GM18499 (cell line): Measurements from ENCODE around the gene TRIM10.
"Not testable (repeated sequence)": the region's sequence is repeated elsewhere in the genome, so short reads cannot be mapped to it uniquely, and the experiment has no call there.

Experiments
- ATAC-seq: cut with Tn5 transposase; IDR thresholded peaks from one replicate; pipeline ENCODE4 v1.9.1; 2021; ENCODE audit warnings: moderate number of reproducible peaks; ENCODE audit not compliant: insufficient read depth, unreplicated experiment

The TRIM10 gene

DNA sequence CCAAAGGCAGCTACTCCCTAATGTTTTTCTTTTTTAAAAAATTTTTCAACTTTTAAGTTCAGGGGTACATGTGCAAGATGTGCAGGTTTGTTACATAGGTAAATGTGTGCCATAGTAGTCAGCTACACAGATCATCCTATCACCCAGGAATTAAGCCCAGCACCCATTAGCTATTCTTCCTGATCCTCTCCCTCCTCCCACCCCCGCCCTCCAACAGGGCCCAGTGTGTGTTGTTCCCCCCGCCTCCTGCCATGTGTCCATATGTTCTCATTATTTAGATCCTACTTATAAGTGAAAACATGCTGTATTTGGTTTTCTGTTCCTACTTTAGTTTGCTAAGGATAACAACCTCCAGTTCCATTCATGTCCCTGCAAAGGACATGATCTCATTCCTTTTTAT, 14.8 kb upstream of the TRIM10 start:
- ATAC-seq, result no peak

DNA sequence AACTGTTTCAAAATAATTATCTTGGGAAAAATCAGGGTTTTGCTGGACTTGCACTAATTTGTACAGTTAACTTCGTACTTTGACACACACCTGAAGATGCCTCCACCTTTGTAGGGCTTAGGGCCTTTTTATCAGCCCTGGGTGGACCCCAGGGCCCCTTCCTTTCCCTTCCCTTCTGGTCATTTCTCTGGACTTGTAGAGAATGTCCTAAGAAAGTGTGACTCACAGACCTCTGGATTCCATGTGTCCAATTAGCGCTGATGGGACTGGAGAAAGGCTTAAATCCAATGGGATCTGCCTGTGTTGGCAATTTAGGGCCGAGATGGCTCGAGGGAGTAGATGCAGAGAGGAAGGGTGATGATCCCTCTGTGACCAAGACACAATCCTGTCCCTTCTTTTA, 11.7 kb upstream of the TRIM10 start:
- no peak for ATAC-seq

DNA sequence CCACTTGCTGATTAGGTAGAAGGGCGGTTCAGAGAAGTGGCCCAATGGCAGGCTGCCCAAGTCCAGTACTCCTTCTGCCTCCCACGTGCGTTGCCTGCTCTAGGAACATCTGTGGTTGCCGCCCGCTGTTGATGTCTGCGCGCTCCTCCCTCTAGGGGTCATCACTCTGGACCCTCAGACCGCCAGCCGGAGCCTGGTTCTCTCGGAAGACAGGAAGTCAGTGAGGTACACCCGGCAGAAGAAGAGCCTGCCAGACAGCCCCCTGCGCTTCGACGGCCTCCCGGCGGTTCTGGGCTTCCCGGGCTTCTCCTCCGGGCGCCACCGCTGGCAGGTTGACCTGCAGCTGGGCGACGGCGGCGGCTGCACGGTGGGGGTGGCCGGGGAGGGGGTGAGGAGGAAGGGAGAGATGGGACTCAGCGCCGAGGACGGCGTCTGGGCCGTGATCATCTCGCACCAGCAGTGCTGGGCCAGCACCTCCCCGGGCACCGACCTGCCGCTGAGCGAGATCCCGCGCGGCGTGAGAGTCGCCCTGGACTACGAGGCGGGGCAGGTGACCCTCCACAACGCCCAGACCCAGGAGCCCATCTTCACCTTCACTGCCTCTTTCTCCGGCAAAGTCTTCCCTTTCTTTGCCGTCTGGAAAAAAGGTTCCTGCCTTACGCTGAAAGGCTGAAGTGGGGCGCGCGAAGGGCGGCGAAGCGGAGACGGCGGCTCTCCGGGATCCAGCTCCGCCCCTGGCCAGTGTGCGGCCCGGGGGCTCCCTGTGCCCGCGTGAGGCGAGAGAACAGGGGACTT, 10.9 kb upstream of the TRIM10 start:
- ATAC-seq, result no peak

DNA sequence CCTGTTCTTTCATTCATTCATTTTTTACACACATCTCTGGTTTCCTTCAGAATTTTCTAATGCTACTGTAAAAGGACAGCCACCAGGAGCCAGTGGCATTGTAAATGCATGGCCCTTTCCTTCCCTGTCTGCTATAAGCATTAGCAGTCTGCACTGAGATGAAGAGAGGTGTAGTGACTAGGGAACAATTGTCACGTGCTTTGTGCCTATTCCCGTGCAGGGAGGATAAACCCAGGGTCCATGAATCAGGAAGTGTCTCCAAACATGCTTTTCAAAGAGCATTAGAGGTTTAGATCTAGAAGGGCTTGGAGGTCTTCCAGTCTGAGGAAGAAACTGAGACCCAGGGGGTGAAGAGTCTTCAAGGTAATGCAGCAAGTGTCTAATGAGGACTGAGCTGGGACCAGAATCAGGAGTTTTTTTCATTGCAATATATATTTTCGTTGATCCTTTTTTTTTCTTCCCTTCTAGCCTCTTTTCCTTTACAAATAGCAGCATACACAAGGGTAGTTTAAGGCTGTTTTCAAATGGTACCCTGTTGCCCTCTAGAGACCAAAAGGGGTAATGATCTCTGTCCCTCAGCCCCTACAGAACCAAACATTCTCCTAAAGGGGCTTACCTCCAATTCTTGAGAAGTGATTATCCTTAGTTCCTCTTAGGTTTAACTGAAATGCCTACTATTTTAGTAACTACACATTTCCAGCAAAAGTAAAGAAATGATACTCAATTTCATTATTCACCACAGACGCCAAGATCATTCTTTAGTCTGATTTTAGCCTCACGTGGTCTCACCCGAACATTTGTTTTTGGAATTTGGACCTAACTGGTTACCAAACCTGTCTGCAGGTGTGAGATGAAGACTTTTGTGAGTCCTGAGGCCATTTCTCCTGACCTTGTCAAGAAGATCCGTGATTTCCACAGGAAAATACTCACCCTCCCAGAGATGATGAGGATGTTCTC, 8.9 kb upstream of the TRIM10 start:
- no peak for ATAC-seq

DNA sequence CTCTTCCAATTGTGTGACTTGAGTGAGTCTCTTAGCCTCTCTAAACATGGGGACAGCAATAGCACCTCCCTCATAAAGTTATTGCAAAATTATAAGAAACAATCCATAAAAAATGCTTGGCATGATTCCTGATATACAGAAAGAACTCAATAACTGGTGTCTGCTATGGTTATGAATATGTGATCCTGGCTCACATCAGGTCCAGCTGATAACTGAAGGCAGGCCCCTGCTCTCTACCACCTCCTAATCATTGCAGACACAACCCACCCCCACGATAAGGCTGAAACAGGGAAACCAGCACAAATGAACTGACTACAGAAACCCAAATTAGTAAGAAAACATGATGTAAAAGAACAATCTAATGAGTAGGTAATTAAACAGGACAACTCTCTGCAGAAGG, 7.7 kb upstream of the TRIM10 start:
- ATAC-seq, result no peak

DNA sequence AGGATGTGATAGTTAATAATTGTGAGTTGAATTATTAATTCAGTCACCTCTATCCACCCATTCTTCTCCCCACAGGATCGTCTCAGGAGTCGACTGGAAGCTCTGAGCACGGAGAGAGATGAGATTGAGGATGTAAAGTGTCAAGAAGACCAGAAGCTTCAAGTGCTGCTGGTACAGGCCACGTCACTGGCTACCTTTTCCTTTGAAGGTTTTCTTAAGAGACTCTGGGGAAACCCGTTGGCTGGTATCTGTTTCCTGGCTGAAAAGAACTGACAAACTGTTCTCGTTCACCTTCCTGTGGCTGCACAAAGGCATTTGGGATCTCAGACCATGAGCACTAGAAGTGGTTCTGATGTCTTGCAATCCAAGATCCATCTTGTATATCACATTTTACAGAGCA, 6.1 kb upstream of the TRIM10 start:
- no peak for ATAC-seq

DNA sequence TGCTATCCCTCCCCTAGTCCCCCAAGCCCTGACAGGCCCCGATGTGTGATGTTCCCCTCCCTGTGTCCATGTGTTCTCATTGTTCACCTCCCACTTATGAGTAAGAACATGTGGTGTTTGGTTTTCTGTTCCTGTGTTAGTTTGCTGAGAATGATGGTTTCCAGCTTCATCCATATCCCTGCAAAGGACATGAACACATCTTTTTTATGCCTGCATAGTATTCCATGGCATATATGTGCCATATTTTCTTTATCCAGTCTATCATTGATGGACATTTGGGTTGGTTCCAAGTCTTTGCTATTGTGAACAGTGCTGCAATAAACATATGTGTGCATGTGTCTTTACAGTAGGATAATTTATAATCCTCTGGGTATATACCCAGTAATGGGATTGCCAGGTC, 4.2 kb upstream of the TRIM10 start:
- not testable (repeated sequence) for ATAC-seq

DNA sequence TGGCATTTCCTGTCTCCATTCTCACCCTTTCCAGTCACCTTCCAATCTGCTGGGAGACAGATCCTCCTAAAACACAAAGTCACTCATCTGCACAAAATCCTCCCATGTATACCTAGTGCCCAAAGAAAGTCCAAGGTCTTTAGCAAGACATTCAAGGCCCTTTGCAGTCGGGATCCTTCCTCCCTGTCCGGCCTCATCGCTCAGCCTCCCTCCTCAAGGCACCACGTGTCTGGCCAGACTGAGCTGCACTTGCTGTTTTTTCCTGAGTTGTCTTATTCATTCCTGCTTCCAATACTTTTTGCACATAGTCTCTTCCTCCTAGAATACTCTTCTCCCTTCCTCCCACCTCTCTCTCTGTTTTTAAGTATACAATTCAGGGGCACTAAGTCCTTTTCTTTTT, 3.7 kb upstream of the TRIM10 start:
- no peak for ATAC-seq

DNA sequence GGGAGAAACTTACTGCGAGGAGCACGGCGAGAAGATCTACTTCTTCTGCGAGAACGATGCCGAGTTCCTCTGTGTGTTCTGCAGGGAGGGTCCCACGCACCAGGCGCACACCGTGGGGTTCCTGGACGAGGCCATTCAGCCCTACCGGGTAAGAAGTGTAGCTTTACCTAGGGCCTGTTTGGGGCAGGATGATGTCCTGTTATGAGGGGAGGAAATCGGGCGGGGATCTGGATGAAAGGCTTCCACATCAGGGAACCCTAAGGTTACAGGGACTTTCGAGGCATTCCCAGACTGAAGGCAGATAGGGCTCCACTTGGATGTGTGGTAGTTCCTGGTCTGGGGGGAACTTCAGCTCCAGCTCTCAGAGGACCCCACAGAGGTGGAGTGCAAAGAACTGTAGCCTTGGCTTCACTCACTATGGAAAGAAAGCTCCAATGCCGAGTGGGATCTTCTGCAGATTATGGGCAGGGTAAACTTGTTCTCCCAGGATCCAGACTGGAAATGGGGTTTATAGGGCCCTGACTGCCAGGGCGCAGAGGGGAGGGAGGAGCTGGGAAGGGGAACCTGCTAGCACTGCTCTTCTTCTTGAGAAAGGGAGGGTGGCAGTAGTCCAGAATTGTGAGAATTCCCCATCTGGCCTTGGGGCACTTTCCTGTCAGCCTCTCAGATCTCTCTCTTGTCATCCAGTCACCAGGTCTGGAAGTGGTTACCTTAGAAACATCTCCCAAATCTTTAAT, 3.1 kb upstream of the TRIM10 start:
- no peak for ATAC-seq

DNA sequence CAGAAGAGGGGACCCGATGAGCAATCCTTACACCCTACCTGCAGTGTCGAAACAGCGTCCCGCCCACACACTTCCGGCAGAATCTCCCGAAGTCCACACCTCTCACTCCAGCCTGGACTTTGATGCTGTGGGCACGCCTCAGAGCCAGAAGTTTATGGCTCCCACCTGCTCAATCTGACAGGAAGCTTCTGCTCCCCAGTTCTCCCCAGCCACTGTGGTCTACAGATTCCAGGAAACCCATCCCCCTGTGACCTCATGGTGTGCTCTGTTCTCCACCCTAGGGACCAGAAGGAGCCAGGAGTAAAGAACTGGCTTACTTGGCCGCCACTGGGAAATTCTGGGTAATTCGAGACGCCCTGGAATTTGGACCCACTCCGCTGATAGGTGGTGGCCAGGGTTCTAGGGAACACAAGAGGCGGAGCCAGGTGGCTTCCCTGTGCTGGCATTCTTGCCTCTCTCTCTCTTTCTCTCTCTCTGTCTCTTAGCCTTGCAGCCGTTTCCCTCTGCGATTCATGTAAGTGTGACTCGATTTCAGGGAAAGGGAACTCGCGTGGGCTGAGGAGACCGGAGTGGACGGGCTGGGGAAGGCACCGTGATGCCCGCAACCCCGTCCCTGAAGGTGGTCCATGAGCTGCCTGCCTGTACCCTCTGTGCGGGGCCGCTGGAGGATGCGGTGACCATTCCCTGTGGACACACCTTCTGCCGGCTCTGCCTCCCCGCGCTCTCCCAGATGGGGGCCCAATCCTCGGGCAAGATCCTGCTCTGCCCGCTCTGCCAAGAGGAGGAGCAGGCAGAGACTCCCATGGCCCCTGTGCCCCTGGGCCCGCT, 2.3 kb upstream of the TRIM10 start, which contains the start of gene TRIM15:
Gene TRIM15, plus strand, starts transcription at position 457 of the 828 bp plus-strand sequence. Its CDS starts 139 bp downstream, at position 596.
- no peak for ATAC-seq

DNA sequence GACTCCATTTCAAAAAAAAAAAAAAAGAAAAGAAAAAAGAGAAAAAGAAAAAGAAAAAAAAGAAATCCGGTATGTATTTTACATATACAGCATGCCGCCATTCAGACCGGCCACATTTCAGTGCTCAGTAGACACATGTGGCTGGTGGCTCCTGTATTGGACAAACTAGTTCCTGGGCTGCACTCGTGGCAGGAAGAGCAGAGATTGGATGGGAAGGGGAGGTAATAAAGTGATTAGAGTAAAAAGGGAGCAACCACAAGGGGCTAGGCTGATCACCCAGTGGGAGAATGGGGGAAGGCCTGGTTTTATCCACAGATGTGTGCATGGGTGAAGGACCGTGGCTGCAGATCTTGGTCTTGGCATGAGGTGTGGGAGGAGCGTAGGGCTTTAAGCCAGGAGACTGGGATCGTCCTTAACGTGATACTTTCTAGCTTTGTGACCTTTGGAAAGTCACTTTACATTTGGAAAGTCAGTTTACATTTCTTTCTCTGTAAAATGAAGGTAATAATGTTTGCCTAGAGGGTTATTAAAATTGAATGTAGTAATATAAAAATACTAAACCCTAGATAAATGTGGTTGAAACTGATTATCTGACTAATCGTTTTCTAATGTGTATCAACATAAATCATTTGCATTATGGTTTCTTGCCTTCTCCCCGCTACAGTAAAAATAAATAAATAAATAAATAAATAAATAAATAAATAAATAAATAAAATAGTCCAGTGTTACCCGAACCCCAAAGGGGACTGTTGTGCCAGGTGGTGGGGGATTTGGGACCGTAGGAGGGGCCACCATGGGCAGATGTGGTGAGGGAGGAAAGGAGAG, 1.5 kb upstream of the TRIM10 start:
- ATAC-seq, result no peak

DNA sequence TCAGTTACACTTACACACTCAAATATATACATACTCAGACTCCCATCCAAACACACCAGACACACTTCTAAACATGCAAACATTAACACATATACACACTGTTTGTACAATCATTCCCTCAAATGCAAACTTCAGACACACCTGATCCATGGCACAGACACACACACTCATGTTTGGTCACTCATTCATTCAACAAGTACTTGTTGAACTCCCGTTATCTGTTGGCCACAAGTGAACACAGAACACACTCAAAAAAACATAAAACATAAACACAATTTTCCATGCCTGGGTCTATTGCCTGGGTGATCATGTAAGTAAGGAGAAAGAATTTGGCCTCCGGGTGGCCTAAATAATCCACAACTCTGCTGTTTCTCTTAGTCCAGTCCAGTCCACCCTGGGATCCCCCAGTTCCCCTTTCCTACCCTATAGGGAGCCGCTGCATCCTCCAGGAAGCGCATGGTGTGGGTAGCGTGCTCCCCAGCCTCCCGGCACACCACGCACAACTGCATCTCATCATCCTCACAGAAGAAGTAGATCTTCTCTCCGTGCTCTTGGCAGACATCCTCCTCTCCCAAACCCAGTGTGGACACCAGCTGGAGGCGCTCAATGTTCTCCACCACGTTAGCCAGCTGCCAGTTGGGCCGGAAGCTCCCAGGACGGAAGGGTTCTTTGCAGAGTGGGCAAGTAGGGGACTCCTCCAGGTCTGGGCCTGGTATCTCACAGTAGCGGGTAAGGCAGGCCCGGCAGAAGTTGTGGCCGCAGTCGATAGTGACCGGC, 815 bp downstream of the TRIM10 start:
- no peak for ATAC-seq

DNA sequence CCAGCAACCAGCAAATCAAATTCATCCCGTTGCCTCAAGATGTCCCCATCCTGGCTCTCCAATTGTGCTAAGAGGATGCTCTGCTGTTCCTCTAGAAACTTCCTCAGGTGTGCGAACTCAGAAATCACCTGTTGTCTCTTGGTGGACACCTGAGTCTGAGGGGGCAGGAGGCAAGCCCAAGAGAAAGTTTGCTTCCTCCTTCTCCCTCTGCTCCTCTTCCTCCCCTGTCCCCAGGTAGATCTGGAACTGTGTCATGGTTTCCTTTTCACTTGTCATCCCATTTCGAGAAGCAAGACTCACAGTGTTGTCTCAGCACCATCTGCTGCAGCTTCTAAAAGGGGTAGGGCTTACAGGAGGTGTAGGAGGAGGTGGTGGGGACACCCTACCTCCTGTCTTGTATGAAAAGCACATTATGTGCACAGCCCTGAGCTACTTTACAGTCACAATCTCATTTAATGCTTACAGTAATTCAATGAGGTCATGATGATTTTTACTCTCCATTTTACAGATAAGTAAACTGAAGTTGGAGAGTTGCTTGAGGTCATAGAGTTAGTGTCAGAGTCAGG, 2.5 kb downstream of the TRIM10 start:
- ATAC-seq, result no peak

DNA sequence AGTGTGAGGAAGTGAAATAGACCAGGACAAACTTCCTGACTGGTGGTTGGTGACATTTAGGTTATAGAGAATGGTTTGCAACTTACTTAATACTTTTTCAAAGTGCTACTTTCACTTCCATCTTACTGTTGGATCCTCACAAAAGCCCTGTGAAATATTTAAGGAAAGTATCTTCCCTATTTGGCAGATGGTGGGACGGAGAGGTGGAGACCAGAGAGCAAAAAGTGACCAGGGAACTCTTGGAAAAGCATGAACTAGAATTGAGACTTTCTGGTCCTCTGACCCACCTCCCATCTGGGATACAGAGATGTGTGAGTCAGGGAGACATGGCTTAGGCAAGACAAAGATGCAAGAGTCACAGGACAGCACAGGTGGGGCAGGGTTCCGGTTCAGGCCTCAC, 3.0 kb downstream of the TRIM10 start:
- ATAC-seq, result no peak

DNA sequence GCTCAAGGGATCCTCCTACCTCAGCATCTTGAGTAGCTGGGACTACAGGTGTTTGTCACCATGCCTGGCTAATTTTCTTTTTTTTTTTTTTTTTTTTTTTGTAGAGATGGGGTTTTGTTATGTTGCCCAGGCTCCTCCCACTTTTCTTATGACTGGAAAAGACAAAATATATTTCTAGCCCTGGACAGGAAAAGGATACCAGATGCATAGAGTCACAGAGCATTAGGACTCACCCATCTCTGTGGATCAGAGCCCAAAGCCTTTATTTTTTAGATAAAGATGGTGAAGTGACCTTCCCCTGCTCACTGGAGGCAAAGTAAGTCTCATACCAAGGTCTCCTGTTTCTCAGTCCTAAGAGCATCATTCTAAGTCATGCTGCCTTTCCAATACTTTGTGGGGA, 3.4 kb downstream of the TRIM10 start:
- ATAC-seq, result no peak

DNA sequence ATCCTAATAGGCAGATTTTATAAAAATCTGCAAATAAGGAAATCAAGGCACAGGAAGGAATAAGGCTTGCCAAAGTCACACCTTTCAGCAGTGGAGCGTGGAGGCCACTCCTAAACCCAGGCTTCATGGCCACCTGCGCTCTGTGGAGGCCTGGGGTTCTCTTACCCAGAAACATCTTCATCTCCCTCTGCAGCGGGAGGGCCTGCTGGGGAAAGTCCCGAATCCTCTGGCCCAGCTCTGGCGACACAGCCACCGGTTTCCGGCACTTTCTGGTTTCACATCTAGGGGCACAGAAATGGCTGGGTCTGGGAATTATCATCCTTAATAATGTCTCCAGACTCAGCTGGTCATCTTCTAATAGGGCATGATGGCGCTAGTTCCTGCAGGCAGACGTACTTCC, 4.2 kb downstream of the TRIM10 start:
- no peak for ATAC-seq

DNA sequence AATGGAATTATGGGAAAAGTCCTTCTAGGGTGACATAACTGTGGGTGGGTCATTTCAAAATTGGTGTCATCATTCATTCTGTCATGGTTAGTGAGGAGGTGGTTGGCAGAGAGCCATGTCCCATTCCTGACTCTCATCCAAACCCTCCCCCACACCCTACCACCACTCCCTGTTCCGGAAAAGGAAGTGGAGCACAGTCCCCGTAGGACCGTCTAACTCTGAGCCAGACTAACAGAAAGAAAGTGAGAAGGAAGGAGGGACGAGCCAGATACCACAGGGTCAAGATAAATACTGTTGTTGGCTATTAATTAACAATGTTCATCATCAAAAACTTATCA, 4.8 kb downstream of the TRIM10 start:
- no peak for ATAC-seq
